ENCODE measurements around the gene S100A2. TPM values are rescaled to one million over a fixed set of nuclear protein-coding genes. Genes with fewer than 3 reads are reported as not detected.
"Not testable (repeated sequence)": the region's sequence is repeated elsewhere in the genome, so short reads cannot be mapped to it uniquely, and the experiment has no call there.

The S100A2 gene
- total and polyA plus RNA-seq, 2 donors (not counting 3 experiments of a cell fraction or from before 2014, with no cell fraction given): 4.0 to 4.3 TPM

DNA sequence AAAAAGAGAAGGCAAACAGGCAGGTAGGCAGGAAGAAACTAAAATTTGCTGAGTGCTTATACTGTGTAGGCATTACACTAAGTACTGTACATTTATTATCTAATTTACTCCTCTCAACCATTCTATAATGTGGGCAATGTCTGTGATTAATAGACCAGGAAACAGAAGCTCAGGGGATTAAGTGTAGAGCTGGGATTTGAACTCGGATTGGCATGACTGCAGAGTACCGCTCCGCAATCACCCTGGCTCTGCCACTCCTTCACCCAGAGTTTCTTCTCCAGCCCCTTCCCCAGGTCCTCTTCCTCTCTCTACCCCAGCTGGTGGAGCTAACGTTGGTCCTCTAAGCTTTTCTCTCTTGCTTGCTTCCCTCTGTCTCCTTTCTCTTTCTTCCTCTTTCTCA, 11.5 kb upstream of the S100A2 start:
- TF ChIP-seq MAX (IDR thresholded peaks at IDR 0.05; ENCODE audit: insufficient read depth, insufficient read length) (no peak), GATA2 (IDR thresholded peaks at IDR 0.05; ENCODE audit: insufficient read depth, insufficient read length, low read depth, low read length) (no peak), POLR2AphosphoS5 (IDR thresholded peaks at IDR 0.05; ENCODE audit: insufficient read depth, low read depth, low read length) (no peak), FOS (IDR thresholded peaks at IDR 0.05; ENCODE audit: borderline replicate concordance, insufficient read depth, low read length) (no peak), POLR2A (IDR thresholded peaks at IDR 0.05; ENCODE audit: low read depth, low read length) (no peak), EZH2 (IDR thresholded peaks at IDR 0.05; ENCODE audit: borderline replicate concordance, low read depth, low read length, severe bottlenecking) (no peak), MYC (IDR thresholded peaks at IDR 0.05; ENCODE audit: low read depth, low read length) (no peak), JUN (IDR thresholded peaks at IDR 0.05; ENCODE audit: borderline replicate concordance, insufficient read depth, insufficient read length, low read depth) (no peak)
- TF ChIP-seq, protein P1, sequence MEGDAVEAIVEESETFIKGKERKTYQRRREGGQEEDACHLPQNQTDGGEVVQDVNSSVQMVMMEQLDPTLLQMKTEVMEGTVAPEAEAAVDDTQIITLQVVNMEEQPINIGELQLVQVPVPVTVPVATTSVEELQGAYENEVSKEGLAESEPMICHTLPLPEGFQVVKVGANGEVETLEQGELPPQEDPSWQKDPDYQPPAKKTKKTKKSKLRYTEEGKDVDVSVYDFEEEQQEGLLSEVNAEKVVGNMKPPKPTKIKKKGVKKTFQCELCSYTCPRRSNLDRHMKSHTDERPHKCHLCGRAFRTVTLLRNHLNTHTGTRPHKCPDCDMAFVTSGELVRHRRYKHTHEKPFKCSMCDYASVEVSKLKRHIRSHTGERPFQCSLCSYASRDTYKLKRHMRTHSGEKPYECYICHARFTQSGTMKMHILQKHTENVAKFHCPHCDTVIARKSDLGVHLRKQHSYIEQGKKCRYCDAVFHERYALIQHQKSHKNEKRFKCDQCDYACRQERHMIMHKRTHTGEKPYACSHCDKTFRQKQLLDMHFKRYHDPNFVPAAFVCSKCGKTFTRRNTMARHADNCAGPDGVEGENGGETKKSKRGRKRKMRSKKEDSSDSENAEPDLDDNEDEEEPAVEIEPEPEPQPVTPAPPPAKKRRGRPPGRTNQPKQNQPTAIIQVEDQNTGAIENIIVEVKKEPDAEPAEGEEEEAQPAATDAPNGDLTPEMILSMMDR (IDR thresholded peaks at IDR 0.05; ENCODE audit: extremely low read depth in 1 of 2, insufficient read depth in 1 of 2, low read depth in 1 of 2, low read length in 2 of 2): no peak

DNA sequence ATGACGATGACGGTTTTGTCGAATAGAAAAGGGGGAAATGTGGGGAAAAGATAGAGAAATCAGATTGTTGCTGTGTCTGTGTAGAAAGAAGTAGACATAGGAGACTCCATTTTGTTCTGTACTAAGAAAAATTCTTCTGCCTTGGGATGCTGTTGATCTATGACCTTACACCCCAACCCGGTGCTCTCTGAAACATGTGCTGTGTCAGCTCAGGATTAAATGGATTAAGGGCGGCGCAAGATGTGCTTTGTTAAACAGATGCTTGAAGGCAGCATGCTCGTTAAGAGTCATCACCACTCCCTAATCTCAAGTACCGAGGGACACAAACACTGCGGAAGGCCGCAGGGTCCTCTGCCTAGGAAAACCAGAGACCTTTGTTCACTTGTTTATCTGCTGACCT, 9.9 kb upstream of the S100A2 start:
- dilution Hi-C loops (cut with MboI; ENCODE audit: extremely low pct_ligation_motif_present, low sequenced_read_pairs); DNase-seq (ENCODE audit: low read depth, low spot score); H3K9me1 ChIP-seq (replicated peaks; ENCODE audit: control insufficient read depth, extremely low read depth, insufficient read depth, low read length); H2AFZ ChIP-seq (ENCODE audit: low read depth, low read length); H3K27ac ChIP-seq (ENCODE audit: insufficient read depth, low read depth, low read length); H3K27me3 ChIP-seq (ENCODE audit: control insufficient read depth in 2 of 2, insufficient read depth in 2 of 2, low read length in 2 of 2); H3K4me3 ChIP-seq (replicated peaks in 1 of 3; ENCODE audit: insufficient read depth in 1 of 3, low read depth in 1 of 3, low read length in 3 of 3); POLR2A ChIA-PET; BruUV-seq (replicated peaks); intact Hi-C loops (cut with micrococcal nuclease); FAIRE-seq; H3K9me3 ChIP-seq (replicated peaks; ENCODE audit: control insufficient read depth, insufficient read depth, low read length); H3K9ac ChIP-seq (replicated peaks; ENCODE audit: extremely low read depth, insufficient read depth, low read length); H3K4me2 ChIP-seq (ENCODE audit: insufficient read depth, low read length); H3K4me1 ChIP-seq (ENCODE audit: control insufficient read depth, extremely low read depth, insufficient read depth, low read length); H4K20me1 ChIP-seq (replicated peaks; ENCODE audit: control insufficient read depth, extremely low read depth, insufficient read depth, low read length); H3K79me2 ChIP-seq (ENCODE audit: control insufficient read depth, insufficient read depth, low read length); H3K36me3 ChIP-seq (ENCODE audit: control insufficient read depth in 2 of 2, extremely low read depth in 1 of 2, insufficient read depth in 2 of 2, low read length in 2 of 2): not testable (repeated sequence)
- CTCF ChIA-PET: interaction anchor here (1.2 kb wide), 1 partner anchor 52 kb away, joined by 6 read pairs; the partner anchor contains the start of gene S100A13

More for the DNA sequence above, 11.5 kb upstream of the S100A2 start:
- ChIA-PET POLR2A (interaction anchor here (0.8 to 0.9 kb wide), 2 partner anchors 29 to 50 kb away, joined by 5 to 6 read pairs; partner anchors contain the start of gene S100A13), CTCF (interaction anchor here (0.9 to 2.0 kb wide), 8 partner anchors 8 to 57 kb away, joined by 3 to 8 read pairs (median 6); partner anchors contain the start of gene S100A13)
- no peak overlapping the region for H2AFZ ChIP-seq (ENCODE audit: low read depth, low read length)
- H3K4me1 ChIP-seq (ENCODE audit: control insufficient read depth, extremely low read depth, insufficient read depth, low read length): peaks cover 3% of the 10 kb centered on the region
- DNase-seq (ENCODE audit: low read depth, low spot score) (no peak), FAIRE-seq (no peak)
- H3K36me3 ChIP-seq (ENCODE audit: control insufficient read depth in 2 of 2, extremely low read depth in 1 of 2, insufficient read depth in 2 of 2, low read length in 2 of 2): no peaks in the 10 kb centered on the region
- H3K27ac ChIP-seq (ENCODE audit: insufficient read depth, low read depth, low read length): no peak overlapping the region
- no peak overlapping the region for H3K4me3 ChIP-seq (replicated peaks in 1 of 3; ENCODE audit: insufficient read depth in 1 of 3, low read depth in 1 of 3, low read length in 3 of 3)
- no peaks in the 10 kb centered on the region for H3K9me1 ChIP-seq (replicated peaks; ENCODE audit: control insufficient read depth, extremely low read depth, insufficient read depth, low read length)
- H4K20me1 ChIP-seq (replicated peaks; ENCODE audit: control insufficient read depth, extremely low read depth, insufficient read depth, low read length): no peaks in the 10 kb centered on the region
- H3K27me3 ChIP-seq (ENCODE audit: control insufficient read depth in 2 of 2, insufficient read depth in 2 of 2, low read length in 2 of 2): no peaks in the 10 kb centered on the region
- H3K9me3 ChIP-seq (replicated peaks; ENCODE audit: control insufficient read depth, insufficient read depth, low read length): no peaks in the 10 kb centered on the region
- intact Hi-C loops (cut with micrococcal nuclease): no loop called here
- no peaks in the 10 kb centered on the region for H3K79me2 ChIP-seq (ENCODE audit: control insufficient read depth, insufficient read depth, low read length)
- BruUV-seq (replicated peaks): no TSS peak
- no peak overlapping the region for H3K4me2 ChIP-seq (ENCODE audit: insufficient read depth, low read length)
- dilution Hi-C loops (cut with MboI; ENCODE audit: extremely low pct_ligation_motif_present, low sequenced_read_pairs): no loop called here
- H3K9ac ChIP-seq (replicated peaks; ENCODE audit: extremely low read depth, insufficient read depth, low read length): no peak overlapping the region

GRCh38 chr1:153575081-153575491, 9.4 kb upstream of the S100A2 start:
- intact Hi-C loops (cut with micrococcal nuclease); H3K27ac ChIP-seq (ENCODE audit: insufficient read depth, low read depth, low read length); H4K20me1 ChIP-seq (replicated peaks; ENCODE audit: control insufficient read depth, extremely low read depth, insufficient read depth, low read length); H3K36me3 ChIP-seq (ENCODE audit: control insufficient read depth in 2 of 2, extremely low read depth in 1 of 2, insufficient read depth in 2 of 2, low read length in 2 of 2); H3K27me3 ChIP-seq (ENCODE audit: control insufficient read depth in 2 of 2, insufficient read depth in 2 of 2, low read length in 2 of 2); H3K9me3 ChIP-seq (replicated peaks; ENCODE audit: control insufficient read depth, insufficient read depth, low read length); DNase-seq (ENCODE audit: low read depth, low spot score); BruUV-seq (replicated peaks); H3K9ac ChIP-seq (replicated peaks; ENCODE audit: extremely low read depth, insufficient read depth, low read length); FAIRE-seq; POLR2A ChIA-PET; dilution Hi-C loops (cut with MboI; ENCODE audit: extremely low pct_ligation_motif_present, low sequenced_read_pairs); H3K4me2 ChIP-seq (ENCODE audit: insufficient read depth, low read length); H3K9me1 ChIP-seq (replicated peaks; ENCODE audit: control insufficient read depth, extremely low read depth, insufficient read depth, low read length); H3K4me3 ChIP-seq (replicated peaks in 1 of 3; ENCODE audit: insufficient read depth in 1 of 3, low read depth in 1 of 3, low read length in 3 of 3); H3K4me1 ChIP-seq (ENCODE audit: control insufficient read depth, extremely low read depth, insufficient read depth, low read length); H3K79me2 ChIP-seq (ENCODE audit: control insufficient read depth, insufficient read depth, low read length); H2AFZ ChIP-seq (ENCODE audit: low read depth, low read length); CTCF ChIA-PET: not testable (repeated sequence)
